Gastroesophageal sphincter (tissue), 4 donors: Measurements from ENCODE around the gene IGSF8. TPM values are rescaled to one million over a fixed set of nuclear protein-coding genes. Genes with fewer than 3 reads are reported as not detected.

Experiments
- ATAC-seq: fragments of 150-250 bp; one replicate; pipeline ENCODE4 v1.9.1; 2016; ENCODE audit warnings: mild to moderate bottlenecking, moderate library complexity
- H3K27ac ChIP-seq, 4 donors: fragments of 200-600 bp; sonication (generic) in 3 of 4; 1 replicate in 3 of 4; 2 replicates in 1 of 4; pipeline ENCODE4 v1.5.1; 2016 to 2019
- H3K27me3 ChIP-seq: fragments of 200-600 bp; sonication (generic); one replicate; pipeline ENCODE4 v1.5.1; 2019
- H3K36me3 ChIP-seq, 2 donors: fragments of 200-600 bp; sonication (generic); one replicate each; pipeline ENCODE4 v1.5.1; 2019; ENCODE audit warnings: control low read depth in 1 of 2
- H3K4me1 ChIP-seq, 3 donors: fragments of 200-600 bp; sonication (generic); 1 replicate in 2 of 3; 2 replicates in 1 of 3; pipeline ENCODE4 v1.5.1; 2016 to 2019; ENCODE audit warnings: control low read depth in 2 of 3
- H3K4me3 ChIP-seq, 2 donors: fragments of 200-600 bp; sonication (generic); one replicate each; pipeline ENCODE4 v1.5.1; 2019; ENCODE audit warnings: mild to moderate bottlenecking in 1 of 2, moderate library complexity in 1 of 2
- H3K9me3 ChIP-seq, 3 donors: fragments of 200-600 bp; sonication (generic); one replicate each; pipeline ENCODE4 v1.5.1; 2017 to 2019; ENCODE audit warnings: control low read depth in 2 of 3
- CTCF ChIP-seq, 4 experiments: fragments of 200-600 bp in 2 of 4; fragments of 450-650 bp in 2 of 4; sonication (generic) in 1 of 4; IDR thresholded peaks; one replicate each; pipeline ENCODE4 v1.5.1; 2017 to 2019; ENCODE audit warnings: antibody characterized with exemption in 4 of 4, mild to moderate bottlenecking in 2 of 4, moderate library complexity in 2 of 4
- EP300 ChIP-seq: sonication (generic); formaldehyde crosslinking; IDR thresholded peaks from one replicate; pipeline ENCODE4 v1.6.1; 2017; ENCODE audit warnings: antibody characterized with exemption, mild to moderate bottlenecking
- POLR2A ChIP-seq, 2 donors: fragments of 450-650 bp; IDR thresholded peaks; one replicate each; pipeline ENCODE4 v1.6.1; 2017; ENCODE audit warnings: antibody characterized with exemption in 2 of 2, mild to moderate bottlenecking in 2 of 2, moderate library complexity in 1 of 2
- POLR2AphosphoS5 ChIP-seq: sonication (generic); formaldehyde crosslinking; IDR thresholded peaks from one replicate; pipeline ENCODE4 v1.6.1; 2017; ENCODE audit warnings: antibody characterized with exemption
- WGBS, 2 donors: methylation state at CpG; one replicate each; pipeline ENCODE4 v1.1.5; 2018; ENCODE audit warnings: low coverage in 1 of 2; 5-methylcytosine and 5-hydroxymethylcytosine counted together
- total RNA-seq, 4 donors: library from RNA; depleted of rRNA; stranded (reverse); fragments of >200 nt; gene quantifications; one replicate each; pipeline ENCODE4 v1.1.0, GENCODE V29; 2016

The IGSF8 gene
- total RNA-seq, 4 donors from 2014 or later: 17.1 to 23.0 (median 19.4) TPM

- WGBS, 2 donors: 10% methylated on average over 3 of the region's 8 CpGs; no CpG with 5 or more reads in 1 of the 2 donors
- peak overlapping the region; percentile 86 to 92 (median 90) for H3K27ac ChIP-seq
- peak; percentile 39 for TF ChIP-seq POLR2AphosphoS5
- TF ChIP-seq POLR2A (IDR thresholded peaks at IDR 0.05): no peak
- H3K4me1 ChIP-seq: peaks cover 0 to 84% (median 21%) of the 10 kb centered on the region in 3 donors
- ATAC-seq: peak; percentile 72
- H3K4me3 ChIP-seq: peak overlapping the region; percentile 62 to 82
- H3K27me3 ChIP-seq: no peaks in the 10 kb centered on the region
- H3K9me3 ChIP-seq: no peaks in the 10 kb centered on the region
- peaks cover 0 to 20% of the 10 kb centered on the region in 2 donors for H3K36me3 ChIP-seq
Observed at GRCh38 chr1:160117709-160118183, 19.3 kb upstream of the IGSF8 start.

GRCh38 chr1:160117300-160117699 is 18.9 kb upstream of the IGSF8 start:
- Histone ChIP-seq H3K27ac (peak overlapping the region; percentile 86 to 92 (median 90)), H3K27me3 (no peaks in the 10 kb centered on the region), H3K4me3 (peak overlapping the region; percentile 62 to 82), H3K4me1 (peaks cover 0 to 85% (median 21%) of the 10 kb centered on the region in 3 donors), H3K9me3 (no peaks in the 10 kb centered on the region), H3K36me3 (peaks cover 0 to 15% of the 10 kb centered on the region in 2 donors)
- TF ChIP-seq POLR2A (IDR thresholded peaks at IDR 0.05) (no peak), POLR2AphosphoS5 (no peak), EP300 (no peak), CTCF (IDR thresholded peaks at IDR 0.05) (no peak)
- 0% methylated on average over 1 of the region's 1 CpG for WGBS, 2 donors
- ATAC-seq: no peak

GRCh38 chr1:160116283-160117147 is 18.1 kb upstream of the IGSF8 start:
- Histone ChIP-seq H3K27ac (peak overlapping the region; percentile 86 to 92 (median 90)), H3K27me3 (no peaks in the 10 kb centered on the region), H3K4me3 (peak overlapping the region; percentile 62 to 82), H3K4me1 (peaks cover 0 to 87% (median 21%) of the 10 kb centered on the region in 3 donors), H3K36me3 (peaks cover 0 to 10% of the 10 kb centered on the region in 2 donors), H3K9me3 (no peaks in the 10 kb centered on the region)
- TF ChIP-seq CTCF (IDR thresholded peaks at IDR 0.05) (no peak), POLR2AphosphoS5 (peak; percentile 59), POLR2A (IDR thresholded peaks at IDR 0.05) (no peak)
- peak; percentile 31 for ATAC-seq
- 11 to 20% methylated on average over 3 to 4 of the region's 12 CpGs for WGBS, 2 donors

- peaks cover 0 to 2% of the 10 kb centered on the region in 2 donors for H3K36me3 ChIP-seq
- 16 to 36% methylated on average over 5 of the region's 16 CpGs for WGBS, 2 donors
- H3K27ac ChIP-seq: peak within 1 kb of the TSS; percentile 86 to 92 (median 90)
- peaks cover 0 to 79% (median 21%) of the 10 kb centered on the region in 3 donors for H3K4me1 ChIP-seq
- TF ChIP-seq POLR2AphosphoS5 (peak; percentile 75), EP300 (no peak), POLR2A (IDR thresholded peaks at IDR 0.05) (peak; percentile 61 to 72)
- no peaks in the 10 kb centered on the region for H3K27me3 ChIP-seq
- peak within 1 kb of the TSS; percentile 62 to 82 for H3K4me3 ChIP-seq
- no peaks in the 10 kb centered on the region for H3K9me3 ChIP-seq
- peak; percentile 54 for ATAC-seq
Observed at GRCh38 chr1:160115545-160116282, 17.3 kb upstream of the IGSF8 start, which contains the start of gene ATP1A2. Gene ATP1A2, plus strand, starts transcription at chr1:160115759. Its CDS starts 103 bp downstream, at chr1:160115862.

- peak overlapping the region; percentile 86 to 92 (median 90) for H3K27ac ChIP-seq
- H3K9me3 ChIP-seq: no peaks in the 10 kb centered on the region
- H3K4me3 ChIP-seq: no peak overlapping the region
- TF ChIP-seq CTCF (IDR thresholded peaks at IDR 0.05): no peak
- no peak for TF ChIP-seq POLR2A (IDR thresholded peaks at IDR 0.05)
- TF ChIP-seq EP300: no peak
- H3K27me3 ChIP-seq: no peaks in the 10 kb centered on the region
- 40 to 50% methylated on average over 2 to 3 of the region's 4 CpGs for WGBS, 2 donors
- H3K36me3 ChIP-seq: no peaks in the 10 kb centered on the region
- peaks cover 0 to 63% (median 21%) of the 10 kb centered on the region in 3 donors for H3K4me1 ChIP-seq
- no peak for ATAC-seq
Observed at GRCh38 chr1:160114085-160114484, 15.7 kb upstream of the IGSF8 start.
